Nucleus accumbens (tissue), 56 donors: ENCODE results near the gene TCHP.
"Not testable (repeated sequence)": the region's sequence is repeated elsewhere in the genome, so short reads cannot be mapped to it uniquely, and the experiment has no call there.

ENCODE experiments used
- DNase-seq, 56 donors: peaks; one replicate each; lab custom pipeline; 2025; lab: John Stamatoyannopoulos, UW

Gene TCHP

DNA sequence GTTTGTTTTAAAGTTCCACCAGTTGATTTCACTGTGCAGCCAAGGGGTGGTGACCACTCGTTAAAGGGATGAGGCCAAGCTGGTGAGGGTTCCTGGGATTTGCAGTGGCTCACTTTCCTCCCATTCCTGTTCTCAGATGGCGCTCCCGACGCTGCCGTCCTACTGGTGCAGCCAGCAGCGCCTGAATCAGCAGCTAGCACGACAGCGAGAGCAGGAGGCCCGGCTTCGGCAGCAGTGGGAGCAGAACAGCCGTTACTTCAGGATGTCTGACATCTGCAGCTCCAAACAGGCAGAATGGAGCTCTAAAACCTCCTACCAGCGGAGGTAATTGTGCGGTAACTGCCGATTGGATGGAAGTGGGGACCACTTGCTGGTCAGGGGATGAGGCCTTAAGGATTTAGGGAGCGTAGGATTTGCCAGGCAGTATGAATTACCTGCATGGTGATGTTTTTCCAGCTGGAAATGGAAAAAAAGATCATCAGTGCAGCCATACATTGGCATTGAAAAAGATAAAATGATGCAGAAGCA lies 2.9 kb downstream of the TCHP start:
- no peak for DNase-seq

DNA sequence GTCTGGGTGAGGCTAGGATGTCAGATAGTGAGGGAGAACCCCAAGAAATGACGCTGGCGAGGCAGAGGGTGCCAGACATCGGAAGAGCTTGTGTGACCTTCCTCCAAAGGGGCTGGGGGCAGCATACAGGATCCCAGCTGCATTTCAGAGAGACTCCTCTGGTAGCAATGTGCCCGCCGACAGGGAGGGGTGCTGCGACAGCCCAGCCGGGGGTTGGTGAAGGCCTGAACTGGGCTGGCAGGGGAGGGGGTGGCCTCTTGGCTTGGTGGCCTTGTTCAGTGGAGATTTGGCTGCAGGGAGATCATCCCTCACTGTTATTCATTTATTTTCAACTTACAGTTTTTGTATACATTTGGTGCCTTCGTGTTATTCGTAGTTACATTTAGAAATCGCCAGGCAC lies 5.2 kb downstream of the TCHP start:
- DNase-seq = no peak

DNA sequence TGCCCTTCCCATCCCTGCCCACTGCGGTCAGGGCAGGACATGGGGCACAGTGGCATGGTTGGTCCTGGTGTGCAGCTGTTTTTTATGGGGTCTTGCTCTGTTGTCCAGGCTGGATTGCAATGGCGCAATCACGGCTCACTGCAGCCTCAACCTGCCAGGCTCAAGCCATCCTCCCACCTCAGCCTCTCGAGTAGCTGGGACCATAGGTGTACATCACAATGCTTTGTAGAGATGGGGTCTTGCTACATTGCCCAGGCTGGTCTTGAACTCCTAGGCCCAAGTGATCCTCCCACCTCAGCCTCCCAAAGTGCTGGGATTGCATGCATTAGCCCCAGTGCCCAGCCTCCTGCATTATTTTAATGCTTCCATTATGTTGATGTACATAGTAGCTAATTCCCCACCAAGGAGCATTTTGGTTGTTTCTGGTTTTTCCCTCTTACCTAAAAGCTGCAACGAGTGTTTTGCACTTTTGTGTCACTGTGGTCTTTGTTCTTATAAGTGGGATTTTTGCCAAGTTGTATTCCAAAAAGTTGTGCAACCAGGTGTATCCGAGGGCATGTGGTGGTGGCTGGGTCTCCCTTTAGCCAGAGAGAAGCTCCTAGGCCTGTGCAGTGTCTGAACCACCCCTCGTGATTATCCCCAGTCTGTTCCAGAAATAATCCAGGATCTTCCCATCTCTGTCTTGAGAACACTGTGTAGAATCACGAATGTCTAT lies 10.3 kb downstream of the TCHP start:
- DNase-seq = no peak

DNA sequence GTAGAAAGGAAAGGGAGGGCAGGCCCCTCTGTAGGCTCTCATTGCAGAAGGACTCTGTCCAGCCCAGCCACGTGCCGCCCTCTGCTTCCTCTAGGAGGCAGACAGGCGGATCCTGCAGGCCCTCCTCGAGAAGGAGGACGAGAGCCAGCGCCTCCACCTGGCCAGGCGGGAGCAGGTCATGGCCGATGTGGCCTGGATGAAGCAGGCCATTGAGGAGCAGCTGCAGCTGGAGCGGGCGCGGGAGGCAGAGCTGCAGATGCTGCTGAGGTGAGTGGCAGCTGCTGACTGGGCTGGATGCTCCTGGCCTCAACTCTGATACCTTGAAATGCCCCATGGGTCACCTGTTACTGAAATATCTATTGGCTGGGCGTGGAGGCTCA lies 10.9 kb downstream of the TCHP start:
- DNase-seq = no peak

DNA sequence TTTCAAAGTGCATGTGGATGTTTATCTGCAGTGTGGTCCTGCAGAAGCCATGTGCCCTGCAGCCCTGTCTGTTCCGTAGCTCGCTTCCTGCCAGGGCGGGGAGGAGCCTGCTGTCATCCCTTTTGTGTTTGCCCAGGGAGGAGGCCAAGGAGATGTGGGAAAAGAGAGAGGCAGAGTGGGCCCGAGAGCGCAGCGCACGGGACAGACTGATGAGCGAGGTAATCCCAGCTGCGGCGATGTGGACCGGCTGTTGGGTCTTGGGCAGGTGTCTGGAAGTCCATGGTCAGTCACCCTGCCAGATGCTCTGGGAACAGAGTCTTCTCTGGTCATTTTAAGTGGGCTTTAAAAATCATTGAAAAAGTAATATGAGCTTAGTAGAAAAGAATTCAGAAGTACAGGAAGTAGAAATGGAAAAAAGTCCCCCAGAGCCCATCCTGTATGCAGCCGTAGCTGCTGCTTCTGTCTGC lies 12.8 kb downstream of the TCHP start:
- DNase-seq = no peak

DNA sequence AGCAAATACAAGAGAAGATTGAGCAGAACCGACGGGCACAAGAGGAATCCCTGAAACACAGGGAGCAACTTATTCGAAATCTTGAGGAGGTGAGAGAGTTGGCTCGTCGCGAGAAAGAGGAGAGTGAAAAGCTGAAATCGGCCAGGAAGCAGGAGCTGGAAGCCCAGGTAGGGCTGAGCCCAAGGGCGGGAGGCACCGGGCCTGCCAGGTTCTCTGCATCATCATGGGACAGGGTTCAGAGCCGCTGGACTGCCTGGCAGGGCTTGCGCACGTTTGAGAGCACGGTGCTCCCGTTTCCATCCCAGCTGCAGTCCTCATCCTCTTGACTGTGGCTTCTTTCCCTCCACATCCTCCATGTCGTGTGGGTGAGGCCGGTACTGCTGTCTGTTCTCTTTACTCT lies 14.4 kb downstream of the TCHP start:
- no peak for DNase-seq

DNA sequence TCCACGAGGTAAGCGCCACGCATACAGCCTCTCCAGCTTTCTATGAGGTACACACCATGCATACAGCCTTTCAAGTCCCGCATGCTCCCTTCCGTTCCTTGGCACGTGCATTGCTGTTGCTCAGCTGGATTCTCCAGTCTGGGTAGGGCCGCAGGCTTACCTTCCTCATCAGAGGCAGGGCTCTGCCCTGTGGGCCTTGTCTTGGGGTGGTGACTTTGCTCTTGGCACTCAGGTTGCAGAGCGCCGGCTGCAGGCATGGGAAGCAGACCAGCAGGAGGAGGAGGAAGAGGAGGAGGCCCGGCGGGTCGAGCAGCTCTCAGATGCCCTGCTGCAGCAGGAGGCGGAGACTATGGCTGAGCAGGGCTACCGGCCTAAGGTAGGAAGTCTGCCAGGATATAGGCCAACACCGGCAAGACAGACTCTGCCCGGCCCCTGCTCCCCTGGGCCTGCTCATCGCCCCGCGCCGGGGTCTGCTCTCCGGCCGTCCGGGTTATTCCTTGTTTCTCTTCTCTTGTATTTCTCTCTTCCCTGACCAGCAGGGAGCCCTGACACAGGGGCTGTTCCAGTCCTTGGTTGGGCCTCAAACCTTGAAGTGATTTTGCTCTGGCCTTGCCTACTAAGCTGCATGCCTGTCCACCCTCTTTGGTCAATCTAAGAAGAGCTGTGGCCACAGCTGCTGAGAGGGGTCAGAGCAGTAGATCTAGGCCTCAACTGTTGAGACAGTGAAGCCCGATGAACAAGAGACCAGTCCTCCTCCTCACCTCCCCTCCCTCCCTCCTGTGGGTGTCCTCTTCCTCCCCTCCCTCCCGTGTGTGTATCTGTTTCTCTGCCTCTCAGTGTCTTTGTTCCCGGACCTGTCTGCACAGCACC lies 15.3 kb downstream of the TCHP start:
- DNase-seq = no peak

DNA sequence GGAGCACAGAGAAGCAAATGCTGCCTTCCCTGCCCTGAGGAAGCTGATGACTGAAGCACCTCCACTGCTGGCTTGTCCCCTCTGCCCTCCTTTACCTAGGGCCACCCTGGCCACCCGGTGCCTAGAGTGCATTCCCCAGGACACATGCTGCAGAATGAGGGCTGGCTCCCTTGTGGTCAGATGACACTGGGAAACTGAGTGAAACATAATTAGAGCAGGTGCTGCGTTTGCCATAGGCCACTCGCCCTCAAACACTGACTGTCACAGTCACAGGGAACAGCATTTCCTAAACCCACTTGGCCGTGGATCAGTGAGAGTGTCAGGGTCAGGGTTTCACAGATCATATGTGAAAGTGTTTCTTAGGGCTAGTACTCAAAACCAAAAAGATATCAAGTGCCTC lies 16.0 kb downstream of the TCHP start:
- DNase-seq = no peak

DNA sequence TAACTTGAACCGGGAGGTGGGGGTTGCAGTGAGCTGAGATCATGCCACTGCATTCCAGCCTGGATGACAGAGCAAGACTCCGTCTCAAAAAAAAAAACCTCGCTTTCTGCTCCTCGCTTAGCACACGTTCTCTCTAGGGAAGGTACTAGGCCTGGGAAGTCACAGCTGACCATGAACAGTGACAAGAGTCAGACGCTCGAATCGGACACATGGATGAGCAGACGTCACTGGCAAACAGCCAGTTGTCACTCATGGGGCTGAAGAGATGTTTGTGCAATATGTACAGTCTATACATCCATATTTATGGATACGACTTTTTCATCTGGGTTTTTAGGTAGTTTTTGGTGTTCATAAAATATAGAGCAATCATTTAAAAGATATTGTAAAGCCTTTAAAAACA lies 19.4 kb downstream of the TCHP start:
- no peak for DNase-seq

DNA sequence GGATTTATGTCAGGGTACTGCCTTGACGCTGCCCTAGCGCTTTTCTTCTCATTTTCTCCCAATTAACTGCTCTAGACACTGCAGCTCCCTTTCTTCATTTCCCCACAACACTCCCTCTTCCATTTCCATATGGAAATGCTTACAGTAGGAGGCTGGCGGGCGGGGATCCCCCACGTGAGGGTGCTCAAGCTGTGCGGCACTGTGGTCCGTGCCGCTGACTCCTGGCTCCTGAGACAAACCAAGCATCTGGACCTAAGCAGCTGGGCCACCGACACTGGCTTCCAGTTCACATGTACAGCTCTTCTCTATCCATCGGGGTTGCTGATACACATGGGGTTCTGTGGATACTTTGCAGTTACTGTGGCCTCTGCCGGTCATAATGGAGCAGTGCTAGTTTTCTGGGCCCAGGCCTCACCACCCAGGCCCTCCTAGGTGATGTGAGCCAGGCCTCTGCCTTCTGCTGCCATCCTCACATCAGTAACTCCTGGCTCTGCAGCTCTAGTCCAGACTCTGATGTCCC lies 20.2 kb downstream of the TCHP start:
- no peak for DNase-seq

DNA sequence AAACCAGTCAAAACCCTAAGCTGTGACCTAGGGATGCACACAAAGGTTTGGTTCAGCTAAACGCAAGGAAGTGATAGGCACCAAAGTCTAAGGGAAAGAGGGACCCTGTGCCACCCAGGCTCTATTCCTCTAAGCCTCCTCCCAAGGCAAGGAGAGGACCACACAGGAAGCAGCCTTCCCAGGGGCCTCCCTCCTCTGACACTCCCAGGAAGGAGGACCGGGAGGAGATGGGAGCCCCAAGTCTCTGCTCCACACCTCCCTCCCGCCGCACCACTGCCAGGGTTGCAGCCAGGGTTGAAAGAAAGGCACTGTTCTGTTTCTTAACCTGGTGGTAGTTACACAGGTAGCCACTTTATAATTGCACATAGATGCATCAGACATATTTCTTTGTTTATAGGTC lies 21.9 kb downstream of the TCHP start:
- DNase-seq = no peak

DNA sequence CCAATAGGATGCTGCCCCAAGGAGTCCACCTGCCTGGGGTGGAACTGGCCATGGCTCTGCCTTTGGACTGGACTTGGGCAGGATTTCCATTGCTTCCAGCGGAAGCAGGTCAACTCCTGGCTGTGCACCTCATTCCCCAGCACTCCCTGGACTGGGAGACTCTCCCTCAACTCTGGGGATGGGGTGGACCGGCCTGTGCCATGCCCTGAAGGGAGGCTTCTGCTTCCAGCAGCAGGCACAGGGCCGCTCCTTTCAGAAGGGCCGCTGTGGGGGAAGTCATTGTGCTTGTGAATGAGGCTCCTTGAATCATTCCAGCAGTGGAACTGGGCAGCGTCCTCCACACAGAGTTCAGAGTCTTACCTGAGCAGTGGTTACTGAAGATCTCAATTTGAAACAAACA lies 23.0 kb downstream of the TCHP start:
- no peak for DNase-seq

DNA sequence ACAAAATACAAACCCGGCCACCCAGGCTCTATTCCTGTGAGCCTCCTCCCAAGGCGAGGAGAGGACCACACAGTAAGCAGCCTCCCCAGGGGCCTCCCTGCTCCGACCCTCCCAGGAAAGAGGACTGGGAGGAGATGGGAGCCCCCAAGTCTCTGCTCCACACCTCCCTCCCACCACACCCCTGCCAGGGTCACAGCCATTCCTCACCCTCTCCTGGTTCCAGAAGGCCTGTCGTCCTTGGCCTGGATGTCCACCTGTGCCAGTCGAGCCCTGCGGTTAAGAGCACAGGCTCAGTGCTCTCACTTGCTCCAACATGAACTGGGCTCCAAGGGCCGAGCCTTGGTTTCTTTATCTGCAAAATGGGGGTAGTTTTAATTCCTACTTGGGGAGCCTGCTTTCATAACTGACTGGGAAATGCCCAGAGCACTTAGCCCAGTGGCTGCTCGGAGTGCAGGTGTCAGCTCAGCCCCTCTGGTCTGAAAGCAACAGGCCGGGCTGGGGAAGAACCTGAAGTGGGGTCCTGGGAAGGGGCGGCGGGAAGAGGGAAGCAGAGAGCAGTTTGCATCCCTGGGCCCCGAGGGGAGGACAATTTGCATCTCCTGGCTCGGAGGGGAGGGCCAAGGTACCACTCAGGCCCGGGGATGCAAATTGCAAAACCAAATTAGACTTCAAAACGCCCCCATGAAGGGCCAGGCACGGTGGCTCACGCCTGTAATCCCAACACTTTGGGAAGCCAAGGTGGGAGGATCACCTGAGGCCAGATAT lies 23.6 kb downstream of the TCHP start:
- no peak for DNase-seq

DNA sequence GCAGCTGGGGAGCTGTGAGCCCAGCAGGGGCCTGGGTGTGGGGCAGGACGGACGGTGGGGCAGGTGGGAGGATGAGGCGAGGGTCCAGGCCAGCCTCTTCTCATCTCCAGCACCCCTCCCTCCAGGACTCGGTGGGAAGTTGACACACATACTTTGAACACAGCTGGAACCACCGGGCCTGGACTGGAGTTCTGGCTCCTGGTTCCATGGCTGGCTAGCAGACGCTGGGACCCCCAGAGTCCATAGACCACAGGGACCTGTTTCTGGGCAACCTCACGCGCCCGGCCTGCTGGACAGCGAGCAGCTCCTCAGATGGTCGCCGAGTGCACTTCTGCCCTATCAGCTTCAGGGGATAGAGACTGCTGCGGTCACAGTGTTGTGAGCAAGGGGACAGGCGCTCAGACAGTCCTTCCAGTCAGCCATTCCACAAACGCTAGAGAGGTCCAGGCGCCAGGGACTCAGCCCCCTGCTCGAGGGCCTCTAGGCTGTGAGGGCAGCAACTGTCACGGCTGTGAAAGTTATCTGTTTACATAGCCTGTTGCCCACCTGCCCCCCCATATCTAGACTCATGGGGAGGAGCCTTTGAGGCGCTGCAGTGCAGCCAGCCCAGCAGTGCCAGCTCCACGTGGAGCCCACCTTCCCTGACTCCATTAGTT lies 25.2 kb downstream of the TCHP start:
- no peak for DNase-seq

DNA sequence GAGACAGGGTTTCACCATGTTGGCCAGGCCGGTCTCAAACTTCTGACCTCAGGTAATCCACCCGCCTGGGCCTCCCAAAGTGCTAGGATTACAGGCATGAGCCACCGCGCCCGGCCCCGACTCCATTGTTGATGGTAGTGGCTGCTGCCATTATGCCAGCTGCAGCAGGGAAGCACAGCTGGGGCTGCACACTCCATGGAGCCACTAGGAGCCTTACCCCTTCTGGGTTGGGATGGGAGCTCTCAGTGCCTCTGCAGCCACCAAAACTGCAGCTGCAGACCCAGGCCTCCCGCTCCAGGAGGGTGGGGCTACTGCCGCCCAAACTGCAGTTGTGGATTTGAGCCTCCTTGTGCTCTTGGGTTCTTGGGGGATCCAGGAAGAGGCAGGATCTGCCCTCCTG lies 25.9 kb downstream of the TCHP start:
- no peak for DNase-seq

DNA sequence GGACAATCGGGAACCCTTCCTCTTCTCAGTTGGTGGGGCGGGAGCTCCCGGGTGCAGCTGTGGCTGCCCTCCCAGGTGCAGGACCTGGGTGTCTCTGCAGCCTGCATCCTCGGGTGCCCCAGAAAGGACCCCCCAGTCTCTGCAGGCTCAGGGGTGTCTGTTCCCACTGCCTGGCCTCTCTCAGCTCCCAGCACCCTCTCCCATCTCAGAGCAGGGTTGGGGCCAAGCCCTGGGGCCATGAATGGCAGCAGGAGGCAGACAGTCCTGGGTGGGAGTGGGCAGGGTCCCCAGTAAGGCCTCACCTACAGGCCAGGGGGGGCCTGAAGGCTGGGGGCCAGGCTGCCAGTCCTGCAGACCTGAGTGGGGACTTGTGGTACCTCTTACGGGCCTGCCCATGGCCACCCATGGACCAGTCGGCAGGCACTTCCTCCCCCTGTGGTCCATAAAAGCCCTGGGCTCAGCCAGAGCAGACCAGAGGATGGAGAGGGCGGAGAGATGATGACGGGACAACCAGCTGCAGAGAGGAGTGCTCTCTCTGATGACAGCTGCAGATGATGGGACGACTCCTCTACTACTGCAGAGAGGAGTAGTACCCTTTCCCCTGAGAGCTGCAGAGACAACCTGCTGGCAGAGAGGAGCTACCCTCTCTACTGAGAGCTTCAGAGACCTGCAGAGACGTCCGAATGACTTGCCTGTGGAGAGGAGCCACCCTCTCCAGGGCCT lies 26.6 kb downstream of the TCHP start:
- no peak for DNase-seq

DNA sequence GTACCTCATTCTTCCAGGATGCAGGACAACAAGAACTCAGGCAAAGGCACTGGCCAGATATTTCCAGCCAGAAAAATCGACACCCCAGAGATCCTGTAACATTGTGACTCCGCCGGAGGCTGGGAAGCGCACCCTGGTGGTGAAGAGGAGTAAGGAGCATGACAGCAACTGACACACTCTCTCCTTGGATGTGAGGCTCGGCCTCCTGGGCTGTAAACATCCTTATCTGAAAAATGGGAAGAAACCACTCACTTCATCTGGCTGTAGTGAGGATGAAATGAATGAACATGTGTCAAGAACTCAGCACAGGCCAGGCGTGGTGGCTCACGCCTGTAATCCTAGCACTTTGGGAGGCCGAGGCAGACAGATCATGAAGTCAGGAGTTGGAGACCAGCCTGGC lies 27.5 kb downstream of the TCHP start:
- peak in 1 of 56 donors; percentile 13 for DNase-seq

DNA sequence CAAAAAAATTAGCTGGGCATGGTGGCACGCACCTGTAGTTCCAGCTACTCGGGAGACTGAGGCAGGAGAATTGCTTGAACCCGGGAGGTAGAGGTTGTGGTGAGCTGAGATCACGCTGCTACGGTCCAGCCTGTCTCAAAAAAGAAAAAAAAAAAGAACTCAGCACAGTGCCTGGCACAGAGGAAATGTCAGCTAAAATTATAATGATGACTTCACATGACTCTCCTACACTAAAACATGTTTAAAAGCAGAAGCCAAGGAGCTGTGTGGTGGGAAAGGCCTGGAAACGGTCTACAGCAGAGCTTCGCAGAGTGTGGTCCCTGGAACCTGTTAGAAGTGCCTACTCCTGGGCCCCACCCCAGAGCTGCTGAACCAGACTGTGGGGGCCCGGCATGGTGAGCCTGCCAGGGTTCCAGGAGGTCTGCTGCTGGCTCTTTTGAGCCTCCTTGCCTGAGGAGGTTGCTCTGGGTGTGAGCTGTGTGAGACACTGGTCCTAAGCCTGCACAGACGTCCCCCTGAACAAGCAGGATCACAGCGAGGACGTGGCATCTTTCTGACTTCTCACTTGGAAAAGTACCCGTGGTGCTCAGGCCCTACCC lies 28.1 kb downstream of the TCHP start:
- DNase-seq = no peak

DNA sequence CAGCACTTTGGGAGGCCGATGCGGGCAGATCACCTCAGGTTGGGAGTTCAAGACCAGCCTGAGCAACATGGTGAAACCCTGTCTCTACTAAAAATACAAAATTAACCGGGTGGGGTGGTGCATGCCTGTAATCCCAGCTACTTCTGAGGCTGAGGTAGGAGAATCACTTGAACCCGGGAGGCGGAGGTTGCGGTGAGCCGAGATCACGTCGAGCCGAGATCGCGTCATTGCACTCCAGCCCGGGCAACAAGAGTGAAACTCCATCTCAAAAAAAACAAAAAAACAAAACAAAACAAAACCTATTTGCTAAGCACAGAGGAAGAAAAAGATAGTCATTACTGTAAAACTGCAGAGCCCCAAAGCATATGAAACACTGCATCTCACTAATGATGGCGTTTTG lies 29.3 kb downstream of the TCHP start:
- not testable (repeated sequence) for DNase-seq
